Caco-2 (cell line): ENCODE measurements around the gene C5orf22. TPM values are rescaled to one million over a fixed set of nuclear protein-coding genes. Genes with fewer than 3 reads are reported as not detected.

Source experiments
- Bru-seq: library from RNA; stranded (reverse); fragments of 400-500 nt; gene quantifications from one replicate; lab custom pipeline; 2021; lab: Mats Ljungman, UMichigan
- BruChase-seq, 2 experiments: library from RNA; stranded (reverse); fragments of 400-500 nt; gene quantifications; one replicate each; lab custom pipeline; 2021; lab: Mats Ljungman, UMichigan
- BruUV-seq: library from RNA; stranded (reverse); fragments of 400-500 nt; replicated peaks from 2 replicates; lab custom pipeline; 2021; lab: Mats Ljungman, UMichigan
- CTCF ChIA-PET: fragments of 300-600 bp; sonication (Branson Sonifier 250); formaldehyde crosslinking; loops from one replicate; lab custom pipeline; 2022; ENCODE audit warnings: antibody characterized with exemption; lab: Charles Lee
- POLR2A ChIA-PET: fragments of 300-600 bp; sonication (Branson Sonifier 250); formaldehyde crosslinking; loops from one replicate; lab custom pipeline; 2022; ENCODE audit warnings: antibody characterized with exemption; lab: Charles Lee
- DNase-seq, 2 experiments: peaks; one replicate each; pipeline versions ENCODE4 v3.0.0 to v3.0.0-alpha.2; 2020 to 2022
- H3K27me3 ChIP-seq: replicated peaks from 2 replicates; pipeline ENCODE4 v1.6.0; 2011; ENCODE audit warnings: low read length; ENCODE audit not compliant: control insufficient read depth, insufficient read depth
- H3K36me3 ChIP-seq: 2 replicates; pipeline ENCODE4 v1.5.1; 2011; ENCODE audit warnings: low read length; ENCODE audit not compliant: control insufficient read depth, insufficient read depth
- H3K4me1 ChIP-seq: fragments of 250-450 bp; sonication (Bioruptor Pico); 2 replicates; pipeline ENCODE4 v1.5.1; 2020; ENCODE audit warnings: mild to moderate bottlenecking
- H3K4me3 ChIP-seq: 2 replicates; pipeline ENCODE4 v1.5.1; 2011; ENCODE audit warnings: low read depth, mild to moderate bottlenecking, control low read depth, low read length
- H3K9me3 ChIP-seq: fragments of 250-450 bp; sonication (Bioruptor Pico); 2 replicates; pipeline ENCODE4 v1.5.1; 2020; ENCODE audit warnings: mild to moderate bottlenecking, moderate library complexity
- H3K27ac Mint-ChIP-seq: one replicate; pipeline ENCODE4 v1.8.0; 2022; ENCODE audit warnings: mixed read lengths; ENCODE audit not compliant: unreplicated experiment
- H3K27me3 Mint-ChIP-seq: one replicate; pipeline ENCODE4 v1.8.0; 2022; ENCODE audit warnings: mixed read lengths; ENCODE audit not compliant: insufficient read depth, unreplicated experiment
- H3K36me3 Mint-ChIP-seq: one replicate; pipeline ENCODE4 v1.8.0; 2022; ENCODE audit warnings: mild to moderate bottlenecking, mixed read lengths; ENCODE audit not compliant: insufficient read depth, unreplicated experiment
- H3K4me1 Mint-ChIP-seq: one replicate; pipeline ENCODE4 v1.8.0; 2022; ENCODE audit warnings: low read depth, mixed read lengths; ENCODE audit not compliant: unreplicated experiment
- H3K4me3 Mint-ChIP-seq: one replicate; pipeline ENCODE4 v1.8.0; 2022; ENCODE audit warnings: mild to moderate bottlenecking, moderate library complexity, mixed read lengths; ENCODE audit not compliant: unreplicated experiment
- H3K9me3 Mint-ChIP-seq: one replicate; pipeline ENCODE4 v1.8.0; 2022; ENCODE audit warnings: mixed read lengths; ENCODE audit not compliant: unreplicated experiment
- intact Hi-C: fragments of 100-400 bp; cut with micrococcal nuclease; formaldehyde crosslinking; loops from one replicate; pipeline ENCODE4 v1.10.0; 2022; ENCODE audit not compliant: unreplicated experiment
- long read RNA-seq: library from polyadenylated mRNA; stranded (forward); transcript quantifications from one replicate; pipeline ENCODE4 v2.0.0, GENCODE V29; 2022
- total RNA-seq: library from RNA; stranded (reverse); gene quantifications from 2 replicates; pipeline ENCODE4 v1.2.3, GENCODE V29; 2022
- TF ChIP-seq, protein P1 (sequence below), 2 experiments: fragments of 200-600 bp in 1 of 2; IDR thresholded peaks; 1 replicate in 1 of 2; 2 replicates in 1 of 2; pipeline versions ENCODE4 v1.5.1 to v1.8.0; 2011 to 2022; ENCODE audit warnings: antibody characterized with exemption in 1 of 2, control low read depth in 1 of 2, inconsistent platforms in 1 of 2, low read depth in 1 of 2, low read length in 1 of 2, mild to moderate bottlenecking in 1 of 2, moderate library complexity in 1 of 2; ENCODE audit not compliant: insufficient read depth in 1 of 2, severe bottlenecking in 1 of 2, unreplicated experiment in 1 of 2

Gene C5orf22
- total RNA-seq (27.9 and 31.9 TPM in 2 replicates), Bru-seq, nascent RNA (percentile 83 among the genes with signal in this experiment), BruChase-seq, experiment 1, labeled RNA remaining after a 2-hour chase (percentile 86 among the genes with signal in this experiment), BruChase-seq, experiment 2, labeled RNA remaining after a 6-hour chase (percentile 86 among the genes with signal in this experiment)
- long read RNA-seq, transcript C5orf22-201 (9 exons, 3,612 nt) = major isoform, 20 of 30 reads
- long read RNA-seq, partial matches to known transcripts = 0 of 30 reads
- long read RNA-seq, other reads (novel, unspliced or antisense) = 10 of 30 reads

DNA sequence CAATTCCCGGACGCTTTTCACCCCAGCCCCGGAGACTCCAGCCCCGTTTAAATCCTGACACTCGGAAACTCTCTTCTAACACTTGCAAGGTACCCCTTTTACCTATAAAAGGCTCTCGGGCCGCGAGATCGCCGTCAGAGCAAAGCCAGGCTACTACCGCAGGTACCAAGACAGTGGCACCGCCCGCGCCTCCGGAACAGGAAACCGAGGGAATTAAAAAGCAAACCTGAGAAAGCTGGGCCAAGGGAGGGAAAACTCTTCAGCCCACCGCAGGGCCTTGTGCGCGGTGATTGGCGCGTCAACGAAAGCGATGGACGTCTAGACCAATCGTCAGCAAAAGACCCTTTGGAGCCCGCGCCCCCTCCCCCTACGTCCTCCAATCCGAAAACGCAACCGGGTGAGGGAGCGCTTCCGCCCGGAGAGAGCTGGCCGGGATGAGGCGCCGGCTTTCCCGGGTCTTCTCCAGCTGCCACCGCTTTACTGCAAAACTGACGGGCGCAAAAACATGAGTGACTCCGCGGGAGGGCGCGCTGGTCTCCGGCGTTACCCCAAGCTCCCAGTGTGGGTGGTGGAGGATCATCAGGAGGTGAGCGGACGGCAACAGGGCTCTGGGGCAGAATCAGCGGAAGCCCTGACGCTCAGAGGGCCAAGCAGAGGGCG is at the start of gene C5orf22, which contains the start of gene DROSHA:
TSS of gene C5orf22 (plus strand) at position 414 of the 660 bp plus-strand sequence. CDS start at position 506, 92 bp downstream.
TSS of gene DROSHA (minus strand) at position 206 of the 660 bp plus-strand sequence. CDS start 3,034 bp downstream, outside the sequence.
- peak within 1 kb of the TSS; percentile 79 for H3K4me3 ChIP-seq
- peak within 1 kb of the TSS; percentile 94 for H3K4me3 Mint-ChIP-seq
- no peaks in the 10 kb centered on the region for H3K9me3 Mint-ChIP-seq
- H3K4me1 ChIP-seq = 0 out of 2 replicates have a peak, but pooled peaks cover 16% of the 10 kb centered on the region
- CTCF ChIA-PET = interaction anchor here (0.6 to 1.5 kb wide), 4 partner anchors 10 to 889 kb away, joined by 3 to 8 read pairs (median 4); no protein-coding TSS in a partner anchor
- DNase-seq = peak; percentile 95 to 96
- intact Hi-C loops = loop anchor here (5.0 kb wide), 1 partner anchor 560 kb away; no protein-coding TSS in a partner anchor
- BruUV-seq = no TSS peak
- no peaks in the 10 kb centered on the region; the same call in none of the 2 replicates for H3K36me3 ChIP-seq
- H3K36me3 Mint-ChIP-seq = peaks cover 68% of the 10 kb centered on the region
- no peaks in the 10 kb centered on the region for H3K27me3 ChIP-seq
- no peaks in the 10 kb centered on the region for H3K27me3 Mint-ChIP-seq
- H3K4me1 Mint-ChIP-seq = peaks cover 17% of the 10 kb centered on the region
- peak within 1 kb of the TSS; percentile 98 for H3K27ac Mint-ChIP-seq
- H3K9me3 ChIP-seq = no peaks in the 10 kb centered on the region
- TF ChIP-seq, protein P1, sequence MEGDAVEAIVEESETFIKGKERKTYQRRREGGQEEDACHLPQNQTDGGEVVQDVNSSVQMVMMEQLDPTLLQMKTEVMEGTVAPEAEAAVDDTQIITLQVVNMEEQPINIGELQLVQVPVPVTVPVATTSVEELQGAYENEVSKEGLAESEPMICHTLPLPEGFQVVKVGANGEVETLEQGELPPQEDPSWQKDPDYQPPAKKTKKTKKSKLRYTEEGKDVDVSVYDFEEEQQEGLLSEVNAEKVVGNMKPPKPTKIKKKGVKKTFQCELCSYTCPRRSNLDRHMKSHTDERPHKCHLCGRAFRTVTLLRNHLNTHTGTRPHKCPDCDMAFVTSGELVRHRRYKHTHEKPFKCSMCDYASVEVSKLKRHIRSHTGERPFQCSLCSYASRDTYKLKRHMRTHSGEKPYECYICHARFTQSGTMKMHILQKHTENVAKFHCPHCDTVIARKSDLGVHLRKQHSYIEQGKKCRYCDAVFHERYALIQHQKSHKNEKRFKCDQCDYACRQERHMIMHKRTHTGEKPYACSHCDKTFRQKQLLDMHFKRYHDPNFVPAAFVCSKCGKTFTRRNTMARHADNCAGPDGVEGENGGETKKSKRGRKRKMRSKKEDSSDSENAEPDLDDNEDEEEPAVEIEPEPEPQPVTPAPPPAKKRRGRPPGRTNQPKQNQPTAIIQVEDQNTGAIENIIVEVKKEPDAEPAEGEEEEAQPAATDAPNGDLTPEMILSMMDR (IDR thresholded peaks at IDR 0.05; ENCODE audit: insufficient read depth in 1 of 2, low read depth in 1 of 2, low read length in 1 of 2, severe bottlenecking in 1 of 2, unreplicated experiment in 1 of 2) = peak in 1 of 2 experiments; percentile 25
- POLR2A ChIA-PET = interaction anchor here (0.6 to 1.0 kb wide), 2 partner anchors 107 to 332 kb away, joined by 3 to 8 read pairs; no protein-coding TSS in a partner anchor

DNA sequence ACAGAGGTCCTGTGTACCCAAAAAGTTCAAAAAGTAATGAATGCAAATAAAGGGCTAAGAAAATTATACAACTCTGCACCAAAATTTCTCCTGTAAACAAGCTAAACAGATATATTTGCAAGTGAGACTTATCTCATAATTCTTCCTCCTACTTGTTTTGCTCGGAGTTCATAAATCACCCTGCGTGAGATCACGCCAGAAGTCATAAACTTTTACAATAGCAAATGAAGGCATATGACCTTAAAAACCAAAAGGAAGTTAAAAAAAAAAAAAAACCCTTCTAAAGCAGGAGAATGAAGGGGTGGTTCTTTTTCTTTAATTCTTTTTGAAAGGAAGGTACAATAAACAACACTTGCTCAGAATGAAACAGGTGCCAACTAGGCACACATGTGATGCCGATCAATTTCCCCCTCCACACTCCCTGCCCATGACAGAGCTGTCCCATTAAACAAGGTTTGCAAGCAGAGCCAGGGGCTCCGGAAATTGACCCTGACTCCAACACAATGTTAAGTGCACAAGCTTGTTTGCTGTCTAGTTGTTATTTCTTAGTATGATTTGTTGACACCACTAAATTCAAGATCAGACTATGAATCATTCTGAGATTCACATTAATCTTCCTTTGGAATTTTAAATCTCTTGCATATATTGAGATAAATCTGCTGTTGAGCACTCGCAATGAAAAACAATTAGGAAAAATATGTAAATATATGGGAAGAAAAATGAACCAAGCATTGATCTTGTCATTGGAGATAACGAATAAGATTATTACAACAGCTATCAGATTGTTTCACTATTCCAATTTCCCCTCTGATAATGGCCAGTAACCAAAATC is 46.5 kb upstream of the C5orf22 start:
- Histone ChIP-seq H3K4me3 (no peak overlapping the region), H3K27me3 (no peaks in the 10 kb centered on the region), H3K4me1 (no peaks in the 10 kb centered on the region), H3K9me3 (no peaks in the 10 kb centered on the region), H3K36me3 (no peaks in the 10 kb centered on the region; the same call in none of the 2 replicates)
- DNase-seq = no peak
- Mint-ChIP-seq H3K9me3 (no peaks in the 10 kb centered on the region), H3K4me1 (no peaks in the 10 kb centered on the region), H3K27ac (no peak overlapping the region), H3K27me3 (no peaks in the 10 kb centered on the region), H3K4me3 (no peak overlapping the region), H3K36me3 (peaks cover 64% of the 10 kb centered on the region)
- BruUV-seq = no TSS peak
- ChIA-PET CTCF (interaction anchor here (0.5 kb wide), 1 partner anchor 156 kb away, joined by 8 read pairs; no protein-coding TSS in a partner anchor), POLR2A (no interaction called here)
- intact Hi-C loops = no loop called here
- TF ChIP-seq, protein P1 (IDR thresholded peaks at IDR 0.05; ENCODE audit: insufficient read depth in 1 of 2, low read depth in 1 of 2, low read length in 1 of 2, severe bottlenecking in 1 of 2, unreplicated experiment in 1 of 2) = no peak
